ENCODE data around the gene VOPP1. TPM values are rescaled to one million over a fixed set of nuclear protein-coding genes. Genes with fewer than 3 reads are reported as not detected.

VOPP1 gene
- total and polyA plus RNA-seq, 7 donors = 16.3 to 45.7 (median 29.7) TPM

DNA sequence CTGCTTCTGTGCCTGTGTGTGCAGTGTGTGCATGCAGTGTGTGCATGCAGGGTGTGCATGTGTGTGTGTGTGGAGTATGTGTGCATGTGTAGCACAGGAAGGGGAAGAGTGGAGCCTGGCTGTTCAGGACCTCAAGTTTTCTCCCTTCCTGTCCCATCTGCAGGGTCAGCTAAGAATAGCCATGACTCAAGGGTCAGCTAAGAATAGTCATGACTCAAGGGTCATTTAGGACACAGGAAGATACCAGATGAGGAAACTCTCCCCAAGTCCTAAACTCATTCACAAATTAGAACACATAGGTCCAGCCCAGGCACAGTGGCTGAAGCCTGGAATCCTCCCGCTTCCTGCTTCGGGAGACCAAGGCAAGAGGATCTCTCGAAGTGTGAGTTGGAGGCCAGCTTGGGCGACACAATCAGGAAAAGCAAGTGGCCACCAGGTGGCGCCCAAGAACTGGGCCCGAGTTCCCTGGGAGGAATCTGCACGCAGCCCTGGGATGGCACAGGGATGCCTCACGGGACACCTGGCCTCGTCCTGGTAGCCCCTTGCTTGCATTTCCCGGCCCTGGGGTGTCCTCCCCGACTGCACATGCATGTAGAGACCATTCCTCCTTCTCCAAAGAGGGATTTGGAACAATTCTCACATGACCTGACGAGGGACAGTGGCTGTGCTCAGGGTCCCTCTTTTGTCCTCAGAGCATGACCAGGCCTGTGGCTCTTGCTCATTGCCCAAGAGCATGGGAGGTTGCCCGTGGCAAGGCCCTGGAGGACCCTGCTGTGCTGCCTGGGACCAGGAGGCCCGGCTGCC, 21.4 kb upstream of the VOPP1 start:
- H3K4me1 ChIP-seq = peaks cover 4% of the 10 kb centered on the region
- peak; percentile 62 to 79 for DNase-seq
- no peaks in the 10 kb centered on the region for H3K27me3 ChIP-seq (ENCODE audit: insufficient read depth in 3 of 3, low read length in 2 of 3)
- no peak overlapping the region for H3K27ac ChIP-seq
- TF ChIP-seq, protein P1, sequence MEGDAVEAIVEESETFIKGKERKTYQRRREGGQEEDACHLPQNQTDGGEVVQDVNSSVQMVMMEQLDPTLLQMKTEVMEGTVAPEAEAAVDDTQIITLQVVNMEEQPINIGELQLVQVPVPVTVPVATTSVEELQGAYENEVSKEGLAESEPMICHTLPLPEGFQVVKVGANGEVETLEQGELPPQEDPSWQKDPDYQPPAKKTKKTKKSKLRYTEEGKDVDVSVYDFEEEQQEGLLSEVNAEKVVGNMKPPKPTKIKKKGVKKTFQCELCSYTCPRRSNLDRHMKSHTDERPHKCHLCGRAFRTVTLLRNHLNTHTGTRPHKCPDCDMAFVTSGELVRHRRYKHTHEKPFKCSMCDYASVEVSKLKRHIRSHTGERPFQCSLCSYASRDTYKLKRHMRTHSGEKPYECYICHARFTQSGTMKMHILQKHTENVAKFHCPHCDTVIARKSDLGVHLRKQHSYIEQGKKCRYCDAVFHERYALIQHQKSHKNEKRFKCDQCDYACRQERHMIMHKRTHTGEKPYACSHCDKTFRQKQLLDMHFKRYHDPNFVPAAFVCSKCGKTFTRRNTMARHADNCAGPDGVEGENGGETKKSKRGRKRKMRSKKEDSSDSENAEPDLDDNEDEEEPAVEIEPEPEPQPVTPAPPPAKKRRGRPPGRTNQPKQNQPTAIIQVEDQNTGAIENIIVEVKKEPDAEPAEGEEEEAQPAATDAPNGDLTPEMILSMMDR (IDR thresholded peaks at IDR 0.05) = peak; percentile 68
- ATAC-seq = peak; percentile 65 to 85 (median 82)
- 55 to 60% (median 56%) methylated on average over 14 of the region's 14 CpGs for whole genome bisulfite sequencing, 3 donors
- no peaks in the 10 kb centered on the region for H3K9me3 ChIP-seq
- no peaks in the 10 kb centered on the region for H3K36me3 ChIP-seq (ENCODE audit: insufficient read depth in 1 of 2, low read depth in 1 of 2)
- intact Hi-C loops (cut with DNase I) = loop anchor here (5.0 to 10.0 kb wide), 3 partner anchors 46 to 309 kb away; no protein-coding TSS in a partner anchor
- H3K4me3 ChIP-seq = no peak overlapping the region

DNA sequence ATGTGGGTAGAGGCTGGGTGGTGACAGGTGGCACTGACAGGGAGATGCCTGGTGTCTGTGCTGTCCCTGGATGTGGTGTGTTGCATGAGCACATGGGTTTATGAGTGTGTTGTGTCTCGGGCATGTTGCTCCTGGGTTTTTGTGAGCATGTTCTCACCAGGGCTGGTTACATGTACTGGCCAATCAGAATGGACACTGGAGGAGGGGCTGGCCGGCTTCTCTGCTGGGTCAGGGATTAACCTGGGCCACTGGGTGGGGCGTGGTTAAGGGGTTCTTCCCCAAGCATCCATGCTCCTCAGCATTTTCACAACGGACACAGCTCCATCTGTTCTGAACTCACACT, 20.8 kb upstream of the VOPP1 start:
- WGBS, 3 donors = 62 to 67% (median 65%) methylated on average over 4 of the region's 4 CpGs
- Histone ChIP-seq H3K36me3 (ENCODE audit: insufficient read depth in 1 of 2, low read depth in 1 of 2) (no peaks in the 10 kb centered on the region), H3K4me1 (peaks cover 4% of the 10 kb centered on the region), H3K27ac (no peak overlapping the region), H3K9me3 (no peaks in the 10 kb centered on the region), H3K27me3 (ENCODE audit: insufficient read depth in 3 of 3, low read length in 2 of 3) (no peaks in the 10 kb centered on the region), H3K4me3 (no peak overlapping the region)
- intact Hi-C loops (cut with DNase I) = loop anchor here (5.0 to 10.0 kb wide), 3 partner anchors 46 to 308 kb away; no protein-coding TSS in a partner anchor
- DNase-seq (no peak), ATAC-seq (peak; percentile 7 to 22 (median 7))
- TF ChIP-seq, protein P1 (IDR thresholded peaks at IDR 0.05) = no peak

DNA sequence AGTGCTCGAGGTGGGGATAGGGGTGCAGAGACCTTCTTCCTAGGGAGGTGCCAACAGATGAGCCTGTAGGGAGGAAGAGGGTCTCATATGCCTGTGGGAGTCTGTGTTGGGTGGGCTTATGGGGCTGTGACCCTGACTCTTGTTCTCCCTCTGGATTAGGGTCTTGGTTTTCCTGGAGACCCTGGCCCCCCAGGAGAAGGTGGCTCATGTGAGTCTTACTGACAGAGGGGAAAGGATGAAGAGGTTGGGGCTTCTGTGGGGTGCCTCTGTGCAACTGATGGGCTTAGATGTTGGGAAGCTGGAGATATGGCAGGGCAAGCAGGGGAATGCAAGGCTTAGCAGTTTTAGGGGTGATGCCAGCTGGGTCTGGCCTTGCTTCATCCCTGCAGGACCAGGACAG, 20.2 kb upstream of the VOPP1 start:
- ATAC-seq (no peak), DNase-seq (no peak)
- TF ChIP-seq, protein P1 (IDR thresholded peaks at IDR 0.05) = no peak
- 80 to 95% (median 92%) methylated on average over 1 of the region's 1 CpG for WGBS, 3 donors
- H3K36me3 ChIP-seq (ENCODE audit: insufficient read depth in 1 of 2, low read depth in 1 of 2) = no peaks in the 10 kb centered on the region
- peaks cover 4% of the 10 kb centered on the region for H3K4me1 ChIP-seq
- no peaks in the 10 kb centered on the region for H3K9me3 ChIP-seq
- H3K4me3 ChIP-seq = no peak overlapping the region
- no peaks in the 10 kb centered on the region for H3K27me3 ChIP-seq (ENCODE audit: insufficient read depth in 3 of 3, low read length in 2 of 3)
- intact Hi-C loops (cut with DNase I) = loop anchor here (5.0 to 10.0 kb wide), 3 partner anchors 45 to 308 kb away; no protein-coding TSS in a partner anchor
- H3K27ac ChIP-seq = no peak overlapping the region

DNA sequence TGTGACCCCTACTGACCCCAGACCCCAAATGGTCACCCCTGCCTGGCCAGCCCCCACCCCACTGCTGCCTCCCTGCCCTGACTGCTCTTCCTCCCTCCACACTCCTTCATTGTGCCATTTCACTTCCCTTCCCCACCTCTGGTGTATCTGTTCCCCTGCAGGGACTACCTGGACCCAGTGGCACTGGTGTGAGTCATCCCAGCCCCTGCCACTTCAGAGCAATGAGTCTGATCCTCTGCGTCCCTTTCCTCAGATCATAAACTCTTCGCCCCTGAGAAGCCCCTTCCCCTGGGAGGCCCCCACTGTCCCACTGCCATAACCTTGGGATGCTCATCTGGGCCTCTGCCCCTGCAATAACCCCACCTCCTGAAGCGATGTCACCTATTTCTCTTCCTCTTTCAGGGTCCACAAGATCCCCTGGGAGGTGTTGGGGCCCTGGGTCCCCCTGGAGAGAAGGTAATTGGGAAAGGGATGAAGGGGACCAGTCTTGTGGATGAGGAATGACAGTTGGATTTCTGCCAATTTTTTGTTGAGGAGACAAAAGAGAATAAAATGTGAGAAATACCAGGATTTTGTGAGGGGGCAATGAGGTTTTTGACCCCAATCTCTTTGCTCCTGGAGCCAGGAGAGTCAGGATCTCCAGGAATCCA, 19.1 kb upstream of the VOPP1 start:
- no peaks in the 10 kb centered on the region for H3K36me3 ChIP-seq (ENCODE audit: insufficient read depth in 1 of 2, low read depth in 1 of 2)
- peaks cover 4% of the 10 kb centered on the region for H3K4me1 ChIP-seq
- no peak overlapping the region for H3K4me3 ChIP-seq
- 68 to 88% (median 81%) methylated on average over 3 of the region's 3 CpGs for WGBS, 3 donors
- H3K9me3 ChIP-seq = no peaks in the 10 kb centered on the region
- intact Hi-C loops (cut with DNase I) = loop anchor here (5.0 to 10.0 kb wide), 3 partner anchors 44 to 307 kb away; no protein-coding TSS in a partner anchor
- DNase-seq = no peak
- no peaks in the 10 kb centered on the region for H3K27me3 ChIP-seq (ENCODE audit: insufficient read depth in 3 of 3, low read length in 2 of 3)
- no peak overlapping the region for H3K27ac ChIP-seq
- no peak for ATAC-seq
- TF ChIP-seq, protein P1 (IDR thresholded peaks at IDR 0.05) = no peak

All from psoas muscle (tissue), 8 donors.